Panc1 (cell line): ENCODE data around the gene CALM1. TPM values are rescaled to one million over a fixed set of nuclear protein-coding genes. Genes with fewer than 3 reads are reported as not detected.

Experiments
- ATAC-seq: fragments of 200-7000 bp; cut with Tn5 transposase; 2 replicates; pipeline ENCODE4 v1.9.1; 2020; ENCODE audit warnings: mild to moderate bottlenecking, moderate library complexity
- BruUV-seq: library from RNA; stranded (reverse); fragments of 400-500 nt; replicated peaks from 2 replicates; lab custom pipeline; 2021; lab: Mats Ljungman, UMichigan
- CTCF ChIA-PET: fragments of 300-600 bp; sonication (Branson Sonifier 250); formaldehyde crosslinking; loops from one replicate; lab custom pipeline; 2022; ENCODE audit warnings: antibody characterized with exemption; lab: Charles Lee
- POLR2A ChIA-PET: fragments of 300-600 bp; sonication (Branson Sonifier 250); formaldehyde crosslinking; loops from one replicate; lab custom pipeline; 2022; ENCODE audit warnings: antibody characterized with exemption; lab: Charles Lee
- DNase-seq: peaks from one replicate; pipeline ENCODE4 v3.0.0-alpha.2; 2010; ENCODE audit warnings: low read depth, low spot score
- H3K27ac ChIP-seq: 2 replicates; pipeline ENCODE4 v1.5.1; 2011; ENCODE audit warnings: mild to moderate bottlenecking, low read length, inconsistent platforms
- H3K27me3 ChIP-seq: fragments of 200-500 bp; sonication (Bioruptor generic); 2 replicates; pipeline ENCODE4 v1.6.0; 2014; ENCODE audit warnings: low read length, inconsistent platforms; ENCODE audit not compliant: control insufficient read depth, insufficient read depth
- H3K36me3 ChIP-seq: fragments of 200-500 bp; sonication (Bioruptor generic); 2 replicates; pipeline ENCODE4 v1.5.1; 2014; ENCODE audit warnings: inconsistent platforms, mild to moderate bottlenecking, low read length, moderate library complexity; ENCODE audit not compliant: control insufficient read depth, insufficient read depth
- H3K4me1 ChIP-seq: 2 replicates; pipeline ENCODE4 v1.5.1; 2011; ENCODE audit warnings: inconsistent platforms, mild to moderate bottlenecking, low read length, moderate library complexity; ENCODE audit not compliant: control insufficient read depth, insufficient read depth
- H3K4me3 ChIP-seq, 2 experiments: 2 replicates each; pipeline ENCODE4 v1.5.1; 2011 to 2012; ENCODE audit warnings: low read depth in 2 of 2, low read length in 2 of 2, mild to moderate bottlenecking in 2 of 2, inconsistent platforms in 1 of 2, moderate library complexity in 1 of 2
- H3K9me3 ChIP-seq: fragments of 200-500 bp; sonication (Bioruptor generic); 2 replicates; pipeline ENCODE4 v1.5.1; 2014; ENCODE audit warnings: low read depth, mild to moderate bottlenecking, inconsistent platforms, low read length, moderate library complexity; ENCODE audit not compliant: control insufficient read depth, insufficient read depth
- POLR2AphosphoS5 ChIP-seq: IDR thresholded peaks from 2 replicates; pipeline ENCODE4 v1.6.1; 2012; ENCODE audit warnings: mild to moderate bottlenecking, low read depth, low read length, moderate library complexity
- SIN3A ChIP-seq: IDR thresholded peaks from 2 replicates; pipeline ENCODE4 v1.6.1; 2012; ENCODE audit warnings: low read depth, mild to moderate bottlenecking, low read length, moderate library complexity, borderline replicate concordance; ENCODE audit not compliant: insufficient read depth
- TCF7L2 ChIP-seq: IDR thresholded peaks from 2 replicates; pipeline ENCODE4 v1.6.1; 2011; ENCODE audit warnings: mild to moderate bottlenecking, low read depth, low read length, inconsistent platforms
- in situ Hi-C: cut with HindIII; loops from 2 replicates; pipeline ENCODE4 v1.10.0; 2016; ENCODE audit warnings: low sequenced_read_pairs, low pct_unique_long_range_greater_than_20kb
- intact Hi-C: fragments of 100-400 bp; cut with micrococcal nuclease; formaldehyde crosslinking; loops from one replicate; pipeline ENCODE4 v1.10.0; 2022; ENCODE audit not compliant: unreplicated experiment
- total RNA-seq: library from RNA; stranded (reverse); gene quantifications from one replicate; pipeline ENCODE4 v1.2.1, GENCODE V29; 2021; ENCODE audit not compliant: unreplicated experiment
- TF ChIP-seq, protein P1 (sequence below), 2 experiments: IDR thresholded peaks; 2 replicates each; pipeline ENCODE4 v1.6.1; 2011 to 2012; ENCODE audit warnings: low read depth in 2 of 2, control low read depth in 1 of 2, low read length in 1 of 2, mild to moderate bottlenecking in 1 of 2, moderate library complexity in 1 of 2; ENCODE audit not compliant: insufficient read depth in 1 of 2
- TF ChIP-seq, protein P2 (sequence below): fragments of 450-650 bp; IDR thresholded peaks from 2 replicates; pipeline ENCODE4 v1.5.1; 2017; ENCODE audit warnings: mild to moderate bottlenecking

CALM1 gene
- total RNA-seq, 1 experiment from 2014 or later, result 182 TPM

DNA sequence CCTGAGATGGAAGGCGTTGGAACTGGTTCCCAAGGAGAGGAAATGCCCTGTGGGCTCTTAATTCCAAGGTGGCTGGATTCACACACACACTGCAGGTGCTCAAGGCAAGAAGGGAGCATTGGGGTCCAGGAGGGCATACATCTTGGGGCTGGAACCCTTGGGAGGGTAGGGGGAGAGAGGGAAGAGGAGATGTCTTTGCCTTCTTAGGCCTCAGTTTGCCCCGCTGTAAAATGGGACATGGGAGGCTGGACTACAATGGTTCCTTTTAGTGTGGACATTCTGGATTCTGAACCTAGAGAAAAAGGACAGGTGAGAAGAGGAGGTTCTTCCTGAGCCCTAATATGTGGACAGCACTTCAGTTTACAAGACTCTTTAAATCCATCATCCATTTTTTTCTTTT, 43.8 kb downstream of the CALM1 start:
- intact Hi-C loops (no loop called here), in situ Hi-C loops (no loop called here)
- ATAC-seq (no peak), DNase-seq (no peak)
- CTCF ChIA-PET, result no interaction called here
- Histone ChIP-seq H3K27ac (no peak overlapping the region), H3K4me3 (no peak overlapping the region), H3K36me3 (no peaks in the 10 kb centered on the region), H3K4me1 (peaks cover 2% of the 10 kb centered on the region; the same call in 1 of the 2 replicates), H3K9me3 (no peaks in the 10 kb centered on the region), H3K27me3 (no peaks in the 10 kb centered on the region)
- no TSS peak for BruUV-seq
- no peak for TF ChIP-seq POLR2AphosphoS5
- TF ChIP-seq, protein P1, sequence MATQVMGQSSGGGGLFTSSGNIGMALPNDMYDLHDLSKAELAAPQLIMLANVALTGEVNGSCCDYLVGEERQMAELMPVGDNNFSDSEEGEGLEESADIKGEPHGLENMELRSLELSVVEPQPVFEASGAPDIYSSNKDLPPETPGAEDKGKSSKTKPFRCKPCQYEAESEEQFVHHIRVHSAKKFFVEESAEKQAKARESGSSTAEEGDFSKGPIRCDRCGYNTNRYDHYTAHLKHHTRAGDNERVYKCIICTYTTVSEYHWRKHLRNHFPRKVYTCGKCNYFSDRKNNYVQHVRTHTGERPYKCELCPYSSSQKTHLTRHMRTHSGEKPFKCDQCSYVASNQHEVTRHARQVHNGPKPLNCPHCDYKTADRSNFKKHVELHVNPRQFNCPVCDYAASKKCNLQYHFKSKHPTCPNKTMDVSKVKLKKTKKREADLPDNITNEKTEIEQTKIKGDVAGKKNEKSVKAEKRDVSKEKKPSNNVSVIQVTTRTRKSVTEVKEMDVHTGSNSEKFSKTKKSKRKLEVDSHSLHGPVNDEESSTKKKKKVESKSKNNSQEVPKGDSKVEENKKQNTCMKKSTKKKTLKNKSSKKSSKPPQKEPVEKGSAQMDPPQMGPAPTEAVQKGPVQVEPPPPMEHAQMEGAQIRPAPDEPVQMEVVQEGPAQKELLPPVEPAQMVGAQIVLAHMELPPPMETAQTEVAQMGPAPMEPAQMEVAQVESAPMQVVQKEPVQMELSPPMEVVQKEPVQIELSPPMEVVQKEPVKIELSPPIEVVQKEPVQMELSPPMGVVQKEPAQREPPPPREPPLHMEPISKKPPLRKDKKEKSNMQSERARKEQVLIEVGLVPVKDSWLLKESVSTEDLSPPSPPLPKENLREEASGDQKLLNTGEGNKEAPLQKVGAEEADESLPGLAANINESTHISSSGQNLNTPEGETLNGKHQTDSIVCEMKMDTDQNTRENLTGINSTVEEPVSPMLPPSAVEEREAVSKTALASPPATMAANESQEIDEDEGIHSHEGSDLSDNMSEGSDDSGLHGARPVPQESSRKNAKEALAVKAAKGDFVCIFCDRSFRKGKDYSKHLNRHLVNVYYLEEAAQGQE (IDR thresholded peaks at IDR 0.05; ENCODE audit: insufficient read depth in 1 of 2, low read depth in 2 of 2, low read length in 1 of 2), result no peak
- no peak for TF ChIP-seq SIN3A
- TF ChIP-seq, protein P2, sequence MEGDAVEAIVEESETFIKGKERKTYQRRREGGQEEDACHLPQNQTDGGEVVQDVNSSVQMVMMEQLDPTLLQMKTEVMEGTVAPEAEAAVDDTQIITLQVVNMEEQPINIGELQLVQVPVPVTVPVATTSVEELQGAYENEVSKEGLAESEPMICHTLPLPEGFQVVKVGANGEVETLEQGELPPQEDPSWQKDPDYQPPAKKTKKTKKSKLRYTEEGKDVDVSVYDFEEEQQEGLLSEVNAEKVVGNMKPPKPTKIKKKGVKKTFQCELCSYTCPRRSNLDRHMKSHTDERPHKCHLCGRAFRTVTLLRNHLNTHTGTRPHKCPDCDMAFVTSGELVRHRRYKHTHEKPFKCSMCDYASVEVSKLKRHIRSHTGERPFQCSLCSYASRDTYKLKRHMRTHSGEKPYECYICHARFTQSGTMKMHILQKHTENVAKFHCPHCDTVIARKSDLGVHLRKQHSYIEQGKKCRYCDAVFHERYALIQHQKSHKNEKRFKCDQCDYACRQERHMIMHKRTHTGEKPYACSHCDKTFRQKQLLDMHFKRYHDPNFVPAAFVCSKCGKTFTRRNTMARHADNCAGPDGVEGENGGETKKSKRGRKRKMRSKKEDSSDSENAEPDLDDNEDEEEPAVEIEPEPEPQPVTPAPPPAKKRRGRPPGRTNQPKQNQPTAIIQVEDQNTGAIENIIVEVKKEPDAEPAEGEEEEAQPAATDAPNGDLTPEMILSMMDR, result no peak
- TF ChIP-seq TCF7L2, result no peak
- POLR2A ChIA-PET, result no interaction called here

DNA sequence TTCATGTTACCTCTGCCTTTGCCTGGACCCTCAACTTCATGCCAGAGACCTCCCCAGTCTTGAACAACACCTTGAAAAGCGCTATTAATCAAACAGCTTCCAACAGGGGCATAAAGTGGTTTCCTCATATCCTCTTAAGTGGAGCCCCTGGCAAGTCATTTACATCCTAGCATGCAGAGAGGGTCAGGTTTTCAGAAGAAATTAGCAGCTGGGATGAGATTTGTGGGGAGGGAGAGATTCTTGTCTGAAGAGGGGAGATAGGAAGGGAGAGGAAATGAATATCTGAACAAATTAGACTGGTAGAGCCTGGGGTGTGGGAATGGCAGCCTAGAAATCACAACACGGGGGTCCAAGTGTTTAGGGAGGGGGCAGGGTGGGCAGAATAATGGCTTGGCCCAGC, 45.6 kb downstream of the CALM1 start:
- in situ Hi-C loops, result no loop called here

More for the DNA sequence above, 45.6 kb downstream of the CALM1 start:
- no TSS peak for BruUV-seq
- H3K27ac ChIP-seq, result no peak overlapping the region
- ATAC-seq, result no peak
- no peaks in the 10 kb centered on the region for H3K36me3 ChIP-seq
- H3K4me3 ChIP-seq, result no peak overlapping the region
- peaks cover 2% of the 10 kb centered on the region; the same call in 1 of the 2 replicates for H3K4me1 ChIP-seq
- H3K9me3 ChIP-seq, result no peaks in the 10 kb centered on the region
- no peaks in the 10 kb centered on the region for H3K27me3 ChIP-seq
- DNase-seq, result no peak
- CTCF ChIA-PET, result interaction anchor here (0.6 kb wide), 1 partner anchor 17 kb away, joined by 5 read pairs; no protein-coding TSS in a partner anchor
- no peak for TF ChIP-seq TCF7L2
- TF ChIP-seq, protein P2, result no peak
- no peak for TF ChIP-seq POLR2AphosphoS5
- TF ChIP-seq, protein P1 (IDR thresholded peaks at IDR 0.05; ENCODE audit: insufficient read depth in 1 of 2, low read depth in 2 of 2, low read length in 1 of 2), result no peak
- no peak for TF ChIP-seq SIN3A
- POLR2A ChIA-PET, result no interaction called here
- intact Hi-C loops, result no loop called here
